Stimulated activated CD4-positive, alpha-beta T cell treated with anti-CD3 and anti-CD28 coated beads, Interleukin-2, amount 100 ng/mL, for 48 hours (primary cell): ENCODE measurements around the gene PNCK.
"Not testable (repeated sequence)": the region's sequence is repeated elsewhere in the genome, so short reads cannot be mapped to it uniquely, and the experiment has no call there.

Source experiments
- DNase-seq, 2 donors: peaks; one replicate each; pipeline ENCODE4 v3.0.0-alpha.2; 2020

Gene PNCK

GRCh38 chrX:153697924-153698865 is 24.6 kb upstream of the PNCK start:
- no peak for DNase-seq

- DNase-seq, result not testable (repeated sequence)
Measured at GRCh38 chrX:153696986-153697722, 23.5 kb upstream of the PNCK start.

GRCh38 chrX:153696538-153696937 is 22.9 kb upstream of the PNCK start:
- not testable (repeated sequence) for DNase-seq

- no peak for DNase-seq
Measured at GRCh38 chrX:153696100-153696499, 22.5 kb upstream of the PNCK start.

GRCh38 chrX:153694687-153695270 is 21.2 kb upstream of the PNCK start:
- no peak for DNase-seq

- not testable (repeated sequence) for DNase-seq
Measured at GRCh38 chrX:153694256-153694655, 20.6 kb upstream of the PNCK start.

GRCh38 chrX:153693216-153694086 is 19.8 kb upstream of the PNCK start:
- no peak for DNase-seq

- DNase-seq, result no peak
Measured at GRCh38 chrX:153692611-153693156, 19.1 kb upstream of the PNCK start.

- no peak for DNase-seq
Measured at GRCh38 chrX:153692003-153692402, 18.4 kb upstream of the PNCK start.

GRCh38 chrX:153691032-153691827 is 17.6 kb upstream of the PNCK start:
- DNase-seq, result not testable (repeated sequence)

- no peak for DNase-seq
Measured at GRCh38 chrX:153690466-153690865, 16.9 kb upstream of the PNCK start.

GRCh38 chrX:153689654-153690465 is 16.2 kb upstream of the PNCK start:
- DNase-seq, result no peak

GRCh38 chrX:153688911-153689590 is 15.4 kb upstream of the PNCK start:
- DNase-seq, result no peak

GRCh38 chrX:153688506-153688905 is 14.9 kb upstream of the PNCK start:
- no peak for DNase-seq

- no peak for DNase-seq
Measured at GRCh38 chrX:153688071-153688470, 14.5 kb upstream of the PNCK start.

GRCh38 chrX:153687121-153688039 is 13.8 kb upstream of the PNCK start, which contains the start of gene SLC6A8:
Gene SLC6A8 (plus strand): TSS chrX:153687926. CDS start chrX:153688575, 649 bp downstream.
- peak in 1 of 2 donors; percentile 27 for DNase-seq

GRCh38 chrX:153686711-153687110 is 13.1 kb upstream of the PNCK start:
- no peak for DNase-seq
